SH-SY5Y (cell line): ENCODE data around the gene DYNLRB1.

ENCODE experiments used
- GATA2 ChIP-seq: IDR thresholded peaks from 2 replicates; pipeline ENCODE4 v1.6.1; 2011; ENCODE audit warnings: mild to moderate bottlenecking, low read depth, low read length
- GATA3 ChIP-seq: IDR thresholded peaks from 2 replicates; pipeline ENCODE4 v1.6.1; 2011; ENCODE audit warnings: low read depth, mild to moderate bottlenecking, low read length, moderate library complexity

The DYNLRB1 gene

GRCh38 chr20:34506480-34506879, 9.7 kb upstream of the DYNLRB1 start:
- TF ChIP-seq GATA2, result no peak
- TF ChIP-seq GATA3, result no peak

GRCh38 chr20:34507702-34508413, 8.4 kb upstream of the DYNLRB1 start:
- TF ChIP-seq GATA3 (no peak), GATA2 (no peak)

- TF ChIP-seq GATA2, result no peak
- no peak for TF ChIP-seq GATA3
Observed at GRCh38 chr20:34510575-34510974, 5.6 kb upstream of the DYNLRB1 start.

GRCh38 chr20:34511891-34512265, 4.3 kb upstream of the DYNLRB1 start:
- TF ChIP-seq GATA3 (no peak), GATA2 (no peak)

GRCh38 chr20:34512266-34512954, 3.8 kb upstream of the DYNLRB1 start:
- TF ChIP-seq GATA2, result no peak
- no peak for TF ChIP-seq GATA3

- TF ChIP-seq GATA2, result no peak
- TF ChIP-seq GATA3, result no peak
Observed at GRCh38 chr20:34512955-34513419, 3.2 kb upstream of the DYNLRB1 start.

GRCh38 chr20:34514897-34515483, 1.2 kb upstream of the DYNLRB1 start:
- no peak for TF ChIP-seq GATA3
- TF ChIP-seq GATA2, result no peak

GRCh38 chr20:34515484-34516246, 557 bp upstream of the DYNLRB1 start:
- TF ChIP-seq GATA3, result no peak
- no peak for TF ChIP-seq GATA2

GRCh38 chr20:34517114-34517505, 888 bp downstream of the DYNLRB1 start:
- TF ChIP-seq GATA2 (no peak), GATA3 (no peak)

GRCh38 chr20:34522969-34523871, 7.0 kb downstream of the DYNLRB1 start:
- TF ChIP-seq GATA2 (no peak), GATA3 (no peak)

- TF ChIP-seq GATA2, result no peak
Observed at GRCh38 chr20:34524426-34524825, 8.2 kb downstream of the DYNLRB1 start.

GRCh38 chr20:34525342-34525708, 9.1 kb downstream of the DYNLRB1 start:
- no peak for TF ChIP-seq GATA2
- TF ChIP-seq GATA3, result no peak

GRCh38 chr20:34525709-34526416, 9.6 kb downstream of the DYNLRB1 start:
- TF ChIP-seq GATA3, result no peak
- TF ChIP-seq GATA2, result no peak
